HG02970 (cell line): ENCODE data around the gene HLA-DQA1.
"Not testable (repeated sequence)": the region's sequence is repeated elsewhere in the genome, so short reads cannot be mapped to it uniquely, and the experiment has no call there.

Source experiments
- ATAC-seq: cut with Tn5 transposase; IDR thresholded peaks from one replicate; pipeline ENCODE4 v1.9.1; 2021; ENCODE audit warnings: mild to moderate bottlenecking, moderate library complexity, moderate number of reproducible peaks; ENCODE audit not compliant: unreplicated experiment, low FRiP score

HLA-DQA1 gene

DNA sequence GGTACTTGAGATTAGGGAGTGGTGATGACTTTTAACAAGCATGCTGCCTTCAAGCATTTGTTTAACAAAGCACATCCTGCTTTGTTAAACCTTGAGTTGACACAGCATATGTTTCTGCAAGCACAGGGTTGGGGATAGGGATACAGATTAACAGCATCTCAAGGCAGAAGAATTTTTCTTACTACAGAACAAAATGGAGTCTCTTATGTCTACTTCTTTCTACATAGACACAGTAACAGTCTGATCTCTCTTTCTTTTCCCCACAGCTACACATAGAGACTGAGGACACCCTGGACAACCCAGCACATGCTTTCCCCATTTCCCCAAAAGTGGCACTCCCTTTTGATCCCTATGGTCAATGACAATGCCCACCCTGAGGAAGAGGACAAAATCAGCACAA, 20.6 kb downstream of the HLA-DQA1 start:
- not testable (repeated sequence) for ATAC-seq

DNA sequence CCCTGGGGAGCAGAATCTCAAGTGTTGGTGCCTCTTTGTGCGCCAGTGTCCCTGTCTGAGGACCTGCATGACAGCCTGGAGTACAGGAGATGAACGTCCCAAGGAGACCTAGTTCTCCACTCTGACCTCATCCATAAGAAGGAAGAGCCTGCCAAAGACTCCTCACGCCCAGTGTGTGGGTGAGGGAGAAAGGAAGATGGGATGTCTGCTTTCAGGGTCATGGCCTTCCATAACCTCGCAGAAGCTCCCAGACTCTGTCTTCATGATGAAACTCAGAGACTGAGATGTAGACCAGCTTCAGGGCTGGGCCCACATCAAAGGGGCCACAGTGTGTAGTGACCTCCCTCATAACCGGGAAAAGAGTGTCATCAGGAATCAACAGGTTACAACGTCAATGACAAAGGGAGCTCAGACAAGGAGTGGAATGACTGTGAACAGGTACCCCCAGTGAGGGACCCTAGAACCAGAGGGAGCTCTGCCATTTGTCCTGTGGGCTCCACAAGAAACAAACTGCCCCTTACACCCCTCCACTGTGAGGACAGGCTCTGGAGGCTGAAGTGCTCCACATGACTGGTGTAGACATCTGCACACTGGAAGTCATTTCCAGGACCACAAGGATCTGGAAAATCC, 21.2 kb downstream of the HLA-DQA1 start:
- ATAC-seq = no peak

DNA sequence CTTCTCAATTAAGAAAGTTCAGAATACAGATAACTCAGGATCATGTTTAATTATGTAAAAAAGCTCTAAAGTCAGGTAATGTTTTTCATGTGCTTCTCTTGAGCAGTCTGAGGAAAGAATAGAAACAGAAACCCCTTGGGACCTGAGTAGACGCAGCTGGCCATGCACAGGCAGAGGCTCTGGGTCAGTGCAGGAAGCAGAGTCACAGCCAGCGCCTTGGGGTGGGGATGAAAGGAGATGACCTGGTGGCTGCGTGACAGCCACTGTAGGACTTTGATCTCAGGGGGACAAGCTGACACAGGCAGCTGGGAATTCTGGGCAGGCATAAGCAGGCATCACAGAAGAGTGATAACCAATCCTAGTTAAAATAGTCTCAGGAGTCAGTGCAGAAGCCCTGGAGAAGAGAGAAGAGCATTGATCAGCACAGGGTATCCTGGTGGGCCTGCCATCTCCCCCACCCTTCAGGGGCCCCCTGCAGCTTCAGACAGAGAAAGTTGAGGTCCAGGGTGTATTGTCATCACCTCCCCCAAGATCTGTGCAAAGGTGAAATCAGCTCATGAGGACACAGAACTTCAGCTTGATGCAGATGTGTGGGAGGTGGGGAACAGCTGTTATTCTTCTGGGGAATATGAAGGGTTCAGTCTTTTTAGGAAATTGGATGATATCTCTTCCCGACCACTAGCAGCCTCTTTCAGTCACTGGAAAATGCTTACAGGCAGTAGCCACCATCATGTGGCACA, 22.8 kb downstream of the HLA-DQA1 start:
- no peak for ATAC-seq

DNA sequence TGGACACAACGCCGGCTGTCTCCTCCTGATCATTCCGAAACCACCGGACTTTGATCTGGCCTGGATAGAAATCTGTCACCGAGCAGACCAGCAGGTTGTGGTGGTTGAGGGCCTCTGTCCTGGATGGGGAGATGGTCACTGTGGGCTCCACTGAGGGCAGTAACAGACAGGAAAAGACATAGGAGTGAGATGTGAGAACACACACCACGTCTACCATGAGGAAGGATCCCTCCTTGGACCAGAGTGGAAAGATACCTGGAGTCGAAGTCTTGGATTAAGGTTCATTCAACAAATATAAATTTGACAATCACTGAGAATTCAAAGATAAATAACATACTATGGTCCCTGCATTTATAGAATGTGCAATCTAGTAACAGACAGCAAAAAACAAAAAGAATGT, 24.9 kb downstream of the HLA-DQA1 start:
- no peak for ATAC-seq

DNA sequence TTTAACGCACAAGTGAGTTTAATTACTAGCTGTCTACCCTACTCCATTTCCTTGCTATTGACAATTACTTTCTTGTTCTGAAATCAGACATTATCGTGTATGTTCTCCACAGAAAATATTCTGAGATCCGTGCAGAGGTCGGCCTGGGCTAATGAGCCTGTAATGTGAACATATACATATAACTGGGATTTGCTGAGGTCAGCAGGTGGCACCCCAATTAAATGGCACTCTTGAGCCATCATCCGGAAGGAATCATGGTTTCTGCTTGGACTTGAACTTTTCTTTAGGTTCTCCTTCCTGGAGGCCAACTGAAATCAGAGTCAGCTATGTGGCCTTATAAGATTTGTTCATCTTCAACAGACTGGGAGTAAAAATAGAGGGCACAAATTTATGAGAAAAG, 25.6 kb downstream of the HLA-DQA1 start:
- no peak for ATAC-seq

DNA sequence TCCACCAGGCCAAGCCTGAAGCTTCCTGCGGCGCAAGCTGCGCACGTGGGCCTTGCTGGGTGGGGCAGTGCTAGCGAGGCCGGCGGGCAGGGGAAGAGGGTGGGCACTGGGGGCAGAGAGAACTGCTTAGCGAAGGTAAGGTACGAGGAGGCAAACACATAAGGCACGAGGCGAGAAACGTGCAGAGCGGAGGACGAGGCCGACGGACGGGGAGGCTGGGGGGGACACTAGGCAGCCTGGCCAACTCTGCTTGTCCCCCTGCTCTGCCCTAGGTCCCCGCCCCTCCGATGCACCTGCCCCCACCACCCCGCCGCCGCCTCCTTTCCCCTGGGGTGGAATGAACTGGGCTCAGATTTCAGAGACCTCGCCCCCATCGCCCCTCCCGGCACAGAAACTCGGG, 27.1 kb downstream of the HLA-DQA1 start:
- no peak for ATAC-seq

DNA sequence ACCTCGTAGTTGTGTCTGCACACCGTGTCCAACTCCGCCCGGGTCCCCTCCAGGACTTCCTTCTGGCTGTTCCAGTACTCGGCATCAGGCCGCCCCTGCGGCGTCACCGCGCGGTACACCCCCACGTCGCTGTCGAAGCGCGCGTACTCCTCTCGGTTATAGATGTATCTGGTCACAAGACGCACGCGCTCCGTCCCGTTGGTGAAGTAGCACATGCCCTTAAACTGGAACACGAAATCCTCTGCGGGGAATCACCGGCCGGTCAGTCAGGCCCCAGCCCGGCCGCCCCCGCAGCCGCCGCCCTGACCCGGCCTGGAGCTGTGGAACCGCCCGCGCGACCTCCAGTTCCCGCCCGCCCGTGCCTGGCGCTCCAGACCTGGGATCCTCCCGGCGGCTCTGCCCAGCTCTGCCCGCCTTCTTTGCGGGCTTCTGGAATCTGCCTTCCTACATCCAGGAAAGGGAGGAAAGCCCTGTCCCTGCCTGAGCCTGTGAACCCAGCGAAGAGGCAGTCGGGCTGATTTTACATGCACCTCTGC, 27.7 kb downstream of the HLA-DQA1 start:
- ATAC-seq = peak; percentile 36

DNA sequence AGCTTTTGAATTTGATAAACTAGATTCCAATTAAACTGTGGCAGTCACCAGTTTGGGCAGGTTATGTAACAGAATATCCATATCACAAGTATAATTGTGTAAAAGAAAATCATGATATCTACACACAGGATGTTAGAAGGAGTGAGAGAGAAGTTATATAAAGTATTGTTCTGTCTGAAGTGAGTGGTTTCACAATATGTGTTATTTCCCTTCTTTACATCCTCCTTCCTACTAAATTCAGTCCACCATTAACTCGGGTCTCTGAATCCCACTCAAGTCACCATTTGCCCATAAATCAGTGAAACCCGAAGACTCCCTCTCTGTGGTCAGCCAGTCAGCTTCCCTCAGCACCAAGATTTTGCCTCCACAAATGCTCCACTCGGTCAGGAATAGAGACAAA, 28.5 kb downstream of the HLA-DQA1 start:
- no peak for ATAC-seq

DNA sequence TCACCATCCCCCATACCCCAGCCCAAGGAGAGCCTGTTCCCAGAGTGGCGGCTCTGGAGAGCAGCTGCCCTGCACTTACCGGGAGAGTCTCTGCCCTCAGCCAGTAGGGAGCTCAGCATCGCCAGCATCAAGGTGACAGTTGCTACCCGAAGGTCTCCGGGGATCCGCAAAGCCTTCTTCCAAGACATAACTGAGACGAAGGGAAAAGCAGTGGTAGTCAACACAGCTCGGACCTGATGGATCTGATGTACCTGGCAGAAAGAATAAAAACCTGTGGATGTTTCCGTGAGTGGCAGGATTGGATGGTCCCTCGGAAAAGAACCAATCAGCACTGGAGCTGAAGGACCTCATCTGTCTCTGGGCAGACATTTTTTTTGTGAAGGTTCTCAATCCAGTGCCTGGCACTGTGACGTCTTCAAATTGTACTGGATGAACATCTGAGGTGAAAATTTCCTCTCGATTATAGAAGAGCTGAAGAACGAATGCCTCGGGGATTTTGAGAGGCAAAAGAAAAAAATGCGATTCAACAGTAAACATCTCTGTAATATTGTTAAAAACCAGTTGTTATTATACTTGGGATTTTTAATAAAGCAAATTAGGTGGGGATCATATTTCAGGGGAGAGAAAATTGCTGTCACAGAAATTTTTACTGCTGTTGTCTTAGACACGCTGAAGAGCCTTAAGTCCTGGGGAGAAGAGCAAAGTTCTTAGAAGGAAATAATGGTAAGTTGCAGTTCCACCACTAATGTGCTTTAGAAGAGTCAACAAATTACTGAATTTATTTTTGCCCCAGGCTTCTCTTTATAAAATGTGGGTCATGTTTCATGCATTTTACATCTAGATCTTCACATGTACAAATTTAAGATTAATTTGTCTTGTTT, 29.5 kb downstream of the HLA-DQA1 start, which contains the start of gene HLA-DQB1:
HLA-DQB1 (minus strand) TSS at position 238 of the 881 bp plus-strand sequence; CDS start at position 188, 50 bp downstream.
- peak; percentile 54 for ATAC-seq

DNA sequence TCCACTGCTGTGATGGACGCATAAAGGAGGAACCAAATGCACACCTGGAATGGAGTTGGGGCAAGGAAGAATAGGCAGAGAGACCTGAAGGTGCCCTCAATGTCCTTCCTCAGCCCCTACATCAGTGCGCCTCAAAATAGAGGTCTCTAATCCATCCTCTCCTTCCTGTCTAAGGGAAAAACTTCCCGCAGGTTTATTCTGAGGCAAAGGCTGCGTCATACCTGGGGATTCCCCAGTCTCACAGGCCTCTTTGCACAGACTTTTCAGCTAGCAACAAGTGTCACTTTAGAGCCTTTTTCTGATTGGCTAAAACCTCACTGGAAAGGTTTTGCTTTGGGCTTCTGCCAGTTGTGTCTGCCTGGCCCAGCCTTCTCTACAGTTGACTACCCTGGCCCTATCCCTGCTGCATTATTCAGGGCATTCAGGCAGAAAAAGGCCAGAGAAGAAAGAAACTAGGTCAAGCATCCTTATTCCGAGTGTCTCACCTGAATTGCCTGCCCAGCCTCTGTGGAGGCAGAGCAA, 31.1 kb downstream of the HLA-DQA1 start:
- peak; percentile 70 for ATAC-seq

DNA sequence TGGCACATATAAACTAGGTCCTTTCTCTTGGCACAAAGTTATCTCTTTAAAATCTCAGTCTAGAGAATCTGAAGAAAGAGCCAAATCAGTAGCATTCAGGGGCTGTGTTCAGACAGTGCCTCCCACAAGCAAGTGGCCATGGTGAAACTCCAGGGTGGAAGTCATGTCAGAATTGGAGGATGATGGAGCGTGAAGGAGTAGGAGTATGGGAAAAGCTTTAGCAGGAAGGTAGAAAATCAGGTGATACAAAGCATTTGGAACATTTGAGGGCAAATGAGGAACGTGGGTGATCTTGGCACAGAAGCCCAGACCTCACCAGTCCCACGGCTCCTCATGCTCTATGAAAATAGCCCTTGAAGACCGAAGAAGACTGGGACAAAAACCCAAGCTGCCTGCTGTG, 32.0 kb downstream of the HLA-DQA1 start:
- no peak for ATAC-seq

DNA sequence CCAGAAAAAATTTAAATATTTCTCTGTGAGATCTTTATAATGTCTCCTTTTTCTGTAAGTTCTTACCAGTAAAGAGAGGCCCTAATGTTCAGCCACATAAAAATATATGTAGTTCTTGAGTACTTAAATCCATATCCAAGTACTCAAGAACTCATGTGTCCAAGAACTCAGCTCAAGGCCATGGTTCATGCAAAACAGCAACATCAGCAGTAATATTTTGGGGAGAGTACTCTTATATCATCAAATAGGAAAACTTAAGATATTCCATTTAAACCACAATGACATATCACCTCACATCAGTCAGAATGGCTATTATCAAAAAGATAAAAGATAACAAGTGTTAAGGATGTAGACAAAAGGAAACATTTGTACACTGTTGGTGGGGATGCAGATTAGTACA, 32.7 kb downstream of the HLA-DQA1 start:
- no peak for ATAC-seq

DNA sequence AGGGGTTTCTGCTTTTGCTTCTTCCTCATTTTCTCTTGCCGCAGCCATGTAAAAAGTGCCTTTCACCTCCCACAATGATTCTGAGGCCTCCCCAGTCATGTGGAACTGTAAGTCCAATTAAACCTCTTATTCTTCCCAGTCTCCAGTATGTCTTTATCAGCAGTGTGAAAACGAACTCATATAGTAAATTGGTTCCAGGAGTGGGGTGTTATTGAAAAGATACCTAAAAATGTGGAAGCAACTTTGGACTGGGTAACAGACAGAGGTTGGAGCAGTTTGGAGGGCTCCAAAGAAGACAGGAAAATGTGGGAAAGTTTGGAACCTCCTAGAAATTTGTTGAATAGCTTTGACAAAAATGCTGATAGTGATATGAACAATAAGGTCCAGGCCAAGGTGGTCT, 34.7 kb downstream of the HLA-DQA1 start:
- ATAC-seq = not testable (repeated sequence)

DNA sequence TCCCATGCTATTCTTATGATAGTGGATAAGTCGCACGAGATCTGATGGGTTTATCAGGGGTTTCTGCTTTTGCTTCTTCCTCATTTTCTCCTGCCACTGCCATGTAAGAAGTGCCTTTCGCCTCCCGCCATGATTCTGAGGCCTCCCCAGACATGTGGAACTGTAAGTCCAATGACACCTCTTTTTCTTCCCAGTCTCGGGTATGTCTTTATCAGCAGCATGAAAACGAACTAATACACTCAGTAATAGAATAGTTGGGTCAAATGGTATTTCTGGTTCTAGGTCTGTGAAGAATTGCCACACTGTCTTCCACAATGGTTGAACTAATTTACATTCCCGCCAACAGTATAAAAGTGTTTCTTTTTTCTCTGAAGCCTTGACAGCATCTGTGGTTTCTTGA, 36.9 kb downstream of the HLA-DQA1 start:
- ATAC-seq = not testable (repeated sequence)

DNA sequence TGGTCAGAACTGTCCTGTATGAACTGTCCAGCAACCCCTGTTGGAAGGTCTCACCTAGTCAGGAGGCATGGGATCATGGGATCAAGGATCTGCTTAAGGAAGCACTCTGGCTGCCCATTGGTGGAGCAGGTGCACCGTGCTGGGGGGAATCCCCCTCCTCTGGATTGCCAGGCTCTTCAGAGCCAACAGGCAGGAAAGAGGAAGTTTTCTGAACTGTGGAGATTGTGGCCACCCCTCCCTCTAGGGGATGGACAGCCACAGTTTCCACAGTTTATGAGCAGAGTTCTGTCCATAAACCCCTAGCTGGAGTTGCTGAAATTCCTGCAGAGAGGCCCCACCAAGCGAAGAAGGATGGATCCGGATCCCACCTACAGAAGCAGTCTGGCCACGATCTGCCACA, 42.3 kb downstream of the HLA-DQA1 start:
- no peak for ATAC-seq

DNA sequence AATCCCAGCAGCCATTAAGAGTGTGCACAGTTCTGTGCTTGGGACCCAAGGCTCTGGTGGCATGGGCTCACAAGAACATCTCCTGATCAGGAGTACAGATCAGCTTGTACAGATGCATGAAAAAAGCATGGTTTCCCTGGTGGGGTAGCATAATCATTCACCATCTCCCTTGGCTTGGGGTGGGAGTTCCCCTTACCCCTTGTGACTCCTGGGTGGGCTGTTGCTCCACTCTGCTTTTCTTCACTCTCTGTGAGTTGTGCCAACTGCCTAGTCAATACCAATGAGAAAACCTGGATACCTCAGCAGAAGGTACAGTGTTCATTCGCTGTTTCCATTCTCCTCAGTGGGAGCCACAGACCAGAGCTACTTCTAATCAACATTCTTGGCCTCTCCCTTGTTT, 42.8 kb downstream of the HLA-DQA1 start:
- no peak for ATAC-seq

DNA sequence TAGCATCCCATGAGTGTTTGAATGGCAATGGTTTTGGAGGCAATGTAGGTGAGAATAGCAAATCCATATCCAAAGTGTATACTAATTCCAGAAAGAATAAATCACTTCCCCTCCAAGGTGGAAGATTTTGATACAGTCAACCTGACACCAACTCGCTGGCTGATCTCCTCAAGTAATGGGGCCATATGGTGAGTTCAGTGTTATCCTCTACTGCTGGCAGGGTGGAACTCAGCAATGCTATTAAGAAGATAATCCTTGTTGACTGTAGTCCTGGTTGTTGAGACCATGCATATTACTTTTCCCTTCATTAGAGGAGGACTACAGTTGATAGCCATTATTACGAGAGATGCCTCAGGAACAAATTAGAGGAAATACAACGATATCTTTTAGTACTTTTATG, 47.0 kb downstream of the HLA-DQA1 start:
- no peak for ATAC-seq

DNA sequence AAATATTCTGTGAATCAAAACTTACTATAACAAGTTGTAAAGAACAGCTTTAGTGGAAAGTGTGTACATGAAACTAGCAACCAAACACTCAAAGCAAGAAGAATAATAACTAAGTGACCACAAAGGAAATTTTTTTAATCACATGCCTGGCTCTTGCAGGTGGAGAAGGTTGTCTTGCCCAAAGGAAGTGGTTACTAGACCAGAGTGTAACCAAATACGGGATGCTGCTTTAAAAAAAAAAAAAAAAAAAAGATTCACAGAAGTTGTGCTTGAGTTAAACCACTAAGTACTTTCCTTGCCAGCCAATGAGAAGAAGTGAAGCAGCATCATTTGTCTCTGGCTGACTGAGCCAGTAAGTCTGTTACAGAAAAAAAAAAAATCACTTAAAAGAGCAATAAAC, 48.4 kb downstream of the HLA-DQA1 start:
- ATAC-seq = peak; percentile 68

DNA sequence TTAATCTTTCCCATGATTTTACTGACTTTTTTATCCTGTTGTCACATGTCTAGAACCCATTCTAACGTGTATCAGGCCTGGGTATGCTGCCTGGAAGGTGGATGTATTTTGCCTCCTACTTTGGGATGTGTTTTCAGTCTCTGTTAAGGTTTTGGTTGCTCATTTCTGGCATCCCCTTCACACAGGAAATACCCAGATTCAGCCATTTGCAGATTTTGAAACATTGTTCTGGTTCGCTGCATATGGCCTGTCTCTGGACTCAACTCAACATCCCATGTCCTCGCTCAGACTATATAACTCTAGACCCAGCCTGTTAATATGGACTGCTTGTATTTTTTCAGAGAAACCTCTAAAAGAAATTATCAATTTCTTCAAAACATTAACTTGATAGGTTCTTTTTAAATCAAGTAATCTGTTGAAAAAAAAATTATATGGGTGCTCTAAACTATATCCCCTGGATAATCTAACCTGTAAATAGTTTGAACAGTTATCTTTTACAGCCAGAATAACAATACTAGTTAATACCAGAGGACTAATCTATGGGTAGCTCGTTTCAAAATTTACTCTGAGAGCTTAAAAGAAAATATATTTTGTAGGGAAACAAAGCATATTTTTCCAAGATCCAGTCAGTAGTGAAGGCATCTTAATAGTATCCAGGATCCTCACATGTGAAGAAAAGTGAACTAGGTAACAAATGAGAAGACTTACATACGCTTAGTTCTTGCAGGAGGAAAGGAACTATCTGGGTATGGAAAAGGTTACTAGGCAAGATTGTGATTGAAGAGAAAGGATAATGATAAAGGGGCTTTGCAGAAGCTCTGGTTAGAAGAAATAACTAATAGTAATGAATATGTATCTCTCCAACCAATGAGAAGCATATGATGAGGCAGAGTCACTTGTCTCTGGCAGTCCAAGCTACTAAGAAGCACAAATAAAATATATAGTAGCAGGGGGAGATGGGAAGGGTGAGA, 52.6 kb downstream of the HLA-DQA1 start:
- no peak for ATAC-seq

DNA sequence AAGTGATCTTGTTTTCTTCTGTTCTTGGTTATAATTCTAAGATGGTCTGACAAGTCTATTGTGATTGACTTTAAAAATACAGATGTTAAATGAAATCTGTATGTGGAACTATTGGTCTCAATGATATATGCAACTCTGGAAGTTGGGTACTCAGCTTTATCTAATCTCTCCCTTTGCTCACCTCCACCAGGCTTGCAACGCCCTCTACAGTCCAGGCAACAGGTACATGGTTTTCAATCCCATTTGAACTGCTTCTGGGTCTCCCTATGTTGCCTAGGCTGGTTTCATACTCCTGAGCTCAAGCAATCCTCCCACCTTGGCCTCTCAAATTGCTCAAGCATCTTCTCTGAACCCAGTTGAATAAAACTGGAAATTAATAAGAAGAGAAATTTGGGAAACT, 54.8 kb downstream of the HLA-DQA1 start:
- ATAC-seq = no peak
